ENCODE measurements around the gene THOP1.

THOP1 gene

GRCh38 chr19:2803486-2804155 lies 18.3 kb downstream of the THOP1 start:
- no peaks in the 10 kb centered on the region for H3K27me3 ChIP-seq
- TF ChIP-seq, protein P1, sequence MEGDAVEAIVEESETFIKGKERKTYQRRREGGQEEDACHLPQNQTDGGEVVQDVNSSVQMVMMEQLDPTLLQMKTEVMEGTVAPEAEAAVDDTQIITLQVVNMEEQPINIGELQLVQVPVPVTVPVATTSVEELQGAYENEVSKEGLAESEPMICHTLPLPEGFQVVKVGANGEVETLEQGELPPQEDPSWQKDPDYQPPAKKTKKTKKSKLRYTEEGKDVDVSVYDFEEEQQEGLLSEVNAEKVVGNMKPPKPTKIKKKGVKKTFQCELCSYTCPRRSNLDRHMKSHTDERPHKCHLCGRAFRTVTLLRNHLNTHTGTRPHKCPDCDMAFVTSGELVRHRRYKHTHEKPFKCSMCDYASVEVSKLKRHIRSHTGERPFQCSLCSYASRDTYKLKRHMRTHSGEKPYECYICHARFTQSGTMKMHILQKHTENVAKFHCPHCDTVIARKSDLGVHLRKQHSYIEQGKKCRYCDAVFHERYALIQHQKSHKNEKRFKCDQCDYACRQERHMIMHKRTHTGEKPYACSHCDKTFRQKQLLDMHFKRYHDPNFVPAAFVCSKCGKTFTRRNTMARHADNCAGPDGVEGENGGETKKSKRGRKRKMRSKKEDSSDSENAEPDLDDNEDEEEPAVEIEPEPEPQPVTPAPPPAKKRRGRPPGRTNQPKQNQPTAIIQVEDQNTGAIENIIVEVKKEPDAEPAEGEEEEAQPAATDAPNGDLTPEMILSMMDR (IDR thresholded peaks at IDR 0.05; ENCODE audit: low read depth, low read length) = no peak
- H3K4me1 ChIP-seq = no peaks in the 10 kb centered on the region

GRCh38 chr19:2804156-2805004 lies 19.1 kb downstream of the THOP1 start:
- TF ChIP-seq, protein P1 (IDR thresholded peaks at IDR 0.05; ENCODE audit: low read depth, low read length) = no peak
- H3K9me3 ChIP-seq = no peaks in the 10 kb centered on the region
- DNase-seq = no peak
- no peaks in the 10 kb centered on the region for H3K4me1 ChIP-seq
- H3K4me3 ChIP-seq (ENCODE audit: low read depth, low read length) = no peak overlapping the region
- no peaks in the 10 kb centered on the region for H3K27me3 ChIP-seq
- peaks cover 92% of the 10 kb centered on the region for H3K36me3 ChIP-seq

More at GRCh38 chr19:2803486-2804155, 18.3 kb downstream of the THOP1 start:
- no peak for DNase-seq
- Histone ChIP-seq H3K4me3 (ENCODE audit: low read depth, low read length) (no peak overlapping the region), H3K36me3 (peaks cover 92% of the 10 kb centered on the region), H3K9me3 (no peaks in the 10 kb centered on the region)

- TF ChIP-seq, protein P1 (IDR thresholded peaks at IDR 0.05; ENCODE audit: low read depth, low read length) = no peak
- H3K27me3 ChIP-seq = no peaks in the 10 kb centered on the region
- no peak overlapping the region for H3K4me3 ChIP-seq (ENCODE audit: low read depth, low read length)
- no peak for DNase-seq
- H3K9me3 ChIP-seq = no peaks in the 10 kb centered on the region
- no peaks in the 10 kb centered on the region for H3K4me1 ChIP-seq
- H3K36me3 ChIP-seq = peaks cover 92% of the 10 kb centered on the region
These were observed 20.1 kb downstream of the THOP1 start for GRCh38 chr19:2805261-2805900.

DNA sequence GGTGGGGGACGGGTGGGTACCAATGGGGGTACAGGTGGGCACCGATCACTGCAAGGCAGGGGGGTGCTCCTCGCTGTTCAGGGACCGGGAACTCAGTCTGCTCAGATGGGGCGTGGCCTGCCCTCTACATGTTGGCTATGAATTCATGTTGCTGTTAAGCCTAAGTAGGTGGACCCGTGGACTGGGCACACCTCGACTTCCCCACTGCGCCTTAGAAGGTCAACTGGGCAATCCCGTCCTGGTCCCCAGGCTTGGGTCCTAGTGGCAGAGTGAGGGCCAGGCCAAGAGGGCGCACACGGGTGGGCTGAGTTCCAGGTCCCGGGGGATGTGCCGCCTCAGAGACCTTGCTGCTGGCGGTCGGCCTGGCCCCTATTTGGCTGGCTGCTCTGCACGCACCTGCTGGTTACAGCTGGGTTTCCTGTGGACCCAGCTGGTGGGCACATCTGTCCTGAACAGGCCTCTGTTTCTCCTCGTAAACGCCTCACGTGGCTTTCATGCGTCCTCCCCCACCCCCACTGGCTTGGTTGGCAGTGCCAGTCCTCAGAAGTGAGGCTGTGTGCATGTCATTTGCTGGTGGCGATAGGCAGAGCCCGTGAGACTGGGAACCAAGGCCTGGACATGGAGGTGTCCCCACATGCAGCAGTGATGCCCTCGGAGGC lies 20.8 kb downstream of the THOP1 start:
- H3K4me1 ChIP-seq = no peaks in the 10 kb centered on the region
- no peaks in the 10 kb centered on the region for H3K9me3 ChIP-seq
- TF ChIP-seq, protein P1 (IDR thresholded peaks at IDR 0.05; ENCODE audit: low read depth, low read length) = no peak
- no peak for DNase-seq
- H3K36me3 ChIP-seq = peaks cover 91% of the 10 kb centered on the region
- H3K27me3 ChIP-seq = no peaks in the 10 kb centered on the region
- H3K4me3 ChIP-seq (ENCODE audit: low read depth, low read length) = no peak overlapping the region

DNA sequence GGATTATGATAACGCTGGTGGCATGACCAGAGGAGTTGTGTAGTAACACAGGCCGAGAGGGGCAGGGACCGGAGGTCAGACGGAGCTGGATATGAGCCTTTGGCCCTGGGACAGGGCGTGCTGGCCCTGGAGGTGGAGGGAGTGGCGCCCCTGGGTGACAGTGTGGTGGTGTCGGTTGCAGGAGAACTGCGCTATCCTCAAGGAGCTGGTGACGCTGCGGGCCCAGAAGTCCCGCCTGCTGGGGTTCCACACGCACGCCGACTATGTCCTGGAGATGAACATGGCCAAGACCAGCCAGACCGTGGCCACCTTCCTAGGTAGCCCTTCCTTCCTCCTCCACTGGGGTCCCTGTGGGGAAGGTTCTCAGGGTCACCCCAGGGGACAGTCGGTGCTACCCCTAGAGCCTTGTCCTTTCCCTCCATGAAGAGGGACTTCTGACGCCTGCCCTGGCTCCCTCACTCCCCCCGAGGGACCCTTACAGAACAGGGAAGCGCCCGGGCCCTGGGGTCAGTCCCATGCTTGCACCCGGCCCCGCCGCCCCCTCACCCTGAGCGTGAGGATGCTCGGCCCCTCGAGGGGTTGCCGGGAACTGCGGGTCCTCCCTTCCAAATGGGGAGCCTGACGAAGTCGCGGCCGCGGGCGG lies 21.6 kb downstream of the THOP1 start:
- no peaks in the 10 kb centered on the region for H3K4me1 ChIP-seq
- H3K36me3 ChIP-seq = peaks cover 85% of the 10 kb centered on the region
- TF ChIP-seq, protein P1 (IDR thresholded peaks at IDR 0.05; ENCODE audit: low read depth, low read length) = no peak
- H3K27me3 ChIP-seq = no peaks in the 10 kb centered on the region
- H3K9me3 ChIP-seq = no peaks in the 10 kb centered on the region
- H3K4me3 ChIP-seq (ENCODE audit: low read depth, low read length) = no peak overlapping the region
- no peak for DNase-seq

Data from BE2C (cell line).